ENCODE results near the gene ATP5F1D.

GRCh38 chr19:1271528-1272422, 30.2 kb downstream of the ATP5F1D start:
- no peak for TF ChIP-seq CTCF (IDR thresholded peaks at IDR 0.05)
- no peak for TF ChIP-seq POLR2A (IDR thresholded peaks at IDR 0.05)

All from upper lobe of left lung (tissue), 4 donors.